H1 (cell line): ENCODE results near the gene COA1. TPM values are rescaled to one million over a fixed set of nuclear protein-coding genes. Genes with fewer than 3 reads are reported as not detected.

ENCODE experiments used
- CHD1 ChIP-seq: IDR thresholded peaks from 2 replicates; pipeline ENCODE4 v1.6.1; 2012; ENCODE audit warnings: low read depth, low read length, improper control_type of control experiment
- CREB1 ChIP-seq: IDR thresholded peaks from 2 replicates; pipeline ENCODE4 v1.6.1; 2012; ENCODE audit warnings: inconsistent platforms
- JUND ChIP-seq: IDR thresholded peaks from 2 replicates; pipeline ENCODE4 v1.6.1; 2011; ENCODE audit warnings: mild to moderate bottlenecking, improper control_type of control experiment, low read length
- KDM5A ChIP-seq: fragments of 200-600 bp; IDR thresholded peaks from 2 replicates; pipeline ENCODE4 v1.7.1; 2012; ENCODE audit warnings: mild to moderate bottlenecking, low read length, inconsistent platforms, mixed read lengths
- RAD21 ChIP-seq, 2 experiments: IDR thresholded peaks in 1 of 2; conservative IDR thresholded peaks in 1 of 2; 2 replicates each; pipeline ENCODE4 v1.6.1; 2011; ENCODE audit warnings: low read depth in 2 of 2, low read length in 2 of 2, improper control_type of control experiment in 1 of 2, inconsistent platforms in 1 of 2, mild to moderate bottlenecking in 1 of 2, moderate library complexity in 1 of 2
- polyA plus RNA-seq, 7 experiments: library from polyadenylated mRNA; depleted of rRNA in 3 of 7; stranded (reverse) in 5 of 7; unstranded in 2 of 7; fragments of >200 nt in 5 of 7; fragments of 200-250 nt in 2 of 7; gene quantifications; 1 replicate in 5 of 7; 2 replicates in 1 of 7; 4 replicates in 1 of 7; pipeline versions ENCODE4 v1.2.1 to v1.2.3, GENCODE V29; 2011 to 2013; ENCODE audit warnings: missing spikeins in 2 of 7, mixed read lengths in 2 of 7
- total RNA-seq: library from RNA; stranded (reverse); fragmentation: NEBNext Ultra II Directional; extraction: Animal tissue kit (Norgen Biotek cat#: 25700); gene quantifications from 2 replicates; pipeline ENCODE4 v1.2.1, GENCODE V29; 2021
- TF ChIP-seq, protein P1 (sequence below): fragments of 300-600 bp; sonication (generic); IDR thresholded peaks from 2 replicates; pipeline ENCODE4 v1.7.1; 2012; ENCODE audit warnings: low read length, moderate library complexity, mild to moderate bottlenecking, inconsistent platforms; ENCODE audit not compliant: insufficient replicate concordance
- TF ChIP-seq, protein P2 (sequence below): IDR thresholded peaks from 2 replicates; pipeline ENCODE4 v1.6.1; 2012; ENCODE audit warnings: inconsistent platforms

Gene COA1
- total and polyA plus RNA-seq, 2 of the 8 experiments (the other 6 are each of a cell fraction or from before 2014, with no cell fraction given): 98.6 to 143 TPM

DNA sequence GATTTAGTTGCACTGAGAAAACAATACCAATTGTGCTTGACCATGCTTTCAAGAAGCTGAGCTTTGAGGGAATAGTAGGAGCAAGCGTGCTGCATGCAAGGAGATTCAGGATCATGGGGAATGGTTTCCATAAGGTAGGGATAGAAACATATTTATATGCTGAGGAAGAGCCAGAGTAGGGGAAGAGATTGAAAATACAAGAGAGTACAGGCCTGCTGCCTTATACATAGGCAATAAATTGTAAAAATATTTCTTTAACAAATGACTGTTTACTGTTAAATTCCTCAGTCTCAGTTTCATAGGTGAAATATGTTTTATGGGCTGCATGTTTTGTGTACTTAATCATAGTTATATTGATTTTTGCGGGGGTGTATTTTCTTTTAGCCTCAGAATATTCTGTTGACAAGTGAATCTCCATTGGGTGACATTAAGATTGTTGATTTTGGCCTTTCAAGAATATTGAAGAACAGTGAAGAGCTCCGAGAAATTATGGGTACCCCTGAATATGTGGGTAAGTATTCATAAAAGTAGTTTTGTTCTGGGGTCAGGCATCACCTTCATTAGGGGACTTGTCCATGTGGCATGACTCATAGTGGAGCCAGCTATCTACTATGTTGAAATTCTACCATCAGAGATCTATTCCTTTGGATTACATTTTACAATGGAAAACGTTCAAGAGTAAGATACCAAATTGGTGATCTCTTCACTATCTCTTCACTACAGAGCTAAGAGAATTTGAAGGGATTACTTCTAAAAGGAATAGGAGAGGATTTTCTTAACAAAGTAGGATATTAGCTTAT, 109.9 kb downstream of the COA1 start (continued):
- TF ChIP-seq, protein P1, sequence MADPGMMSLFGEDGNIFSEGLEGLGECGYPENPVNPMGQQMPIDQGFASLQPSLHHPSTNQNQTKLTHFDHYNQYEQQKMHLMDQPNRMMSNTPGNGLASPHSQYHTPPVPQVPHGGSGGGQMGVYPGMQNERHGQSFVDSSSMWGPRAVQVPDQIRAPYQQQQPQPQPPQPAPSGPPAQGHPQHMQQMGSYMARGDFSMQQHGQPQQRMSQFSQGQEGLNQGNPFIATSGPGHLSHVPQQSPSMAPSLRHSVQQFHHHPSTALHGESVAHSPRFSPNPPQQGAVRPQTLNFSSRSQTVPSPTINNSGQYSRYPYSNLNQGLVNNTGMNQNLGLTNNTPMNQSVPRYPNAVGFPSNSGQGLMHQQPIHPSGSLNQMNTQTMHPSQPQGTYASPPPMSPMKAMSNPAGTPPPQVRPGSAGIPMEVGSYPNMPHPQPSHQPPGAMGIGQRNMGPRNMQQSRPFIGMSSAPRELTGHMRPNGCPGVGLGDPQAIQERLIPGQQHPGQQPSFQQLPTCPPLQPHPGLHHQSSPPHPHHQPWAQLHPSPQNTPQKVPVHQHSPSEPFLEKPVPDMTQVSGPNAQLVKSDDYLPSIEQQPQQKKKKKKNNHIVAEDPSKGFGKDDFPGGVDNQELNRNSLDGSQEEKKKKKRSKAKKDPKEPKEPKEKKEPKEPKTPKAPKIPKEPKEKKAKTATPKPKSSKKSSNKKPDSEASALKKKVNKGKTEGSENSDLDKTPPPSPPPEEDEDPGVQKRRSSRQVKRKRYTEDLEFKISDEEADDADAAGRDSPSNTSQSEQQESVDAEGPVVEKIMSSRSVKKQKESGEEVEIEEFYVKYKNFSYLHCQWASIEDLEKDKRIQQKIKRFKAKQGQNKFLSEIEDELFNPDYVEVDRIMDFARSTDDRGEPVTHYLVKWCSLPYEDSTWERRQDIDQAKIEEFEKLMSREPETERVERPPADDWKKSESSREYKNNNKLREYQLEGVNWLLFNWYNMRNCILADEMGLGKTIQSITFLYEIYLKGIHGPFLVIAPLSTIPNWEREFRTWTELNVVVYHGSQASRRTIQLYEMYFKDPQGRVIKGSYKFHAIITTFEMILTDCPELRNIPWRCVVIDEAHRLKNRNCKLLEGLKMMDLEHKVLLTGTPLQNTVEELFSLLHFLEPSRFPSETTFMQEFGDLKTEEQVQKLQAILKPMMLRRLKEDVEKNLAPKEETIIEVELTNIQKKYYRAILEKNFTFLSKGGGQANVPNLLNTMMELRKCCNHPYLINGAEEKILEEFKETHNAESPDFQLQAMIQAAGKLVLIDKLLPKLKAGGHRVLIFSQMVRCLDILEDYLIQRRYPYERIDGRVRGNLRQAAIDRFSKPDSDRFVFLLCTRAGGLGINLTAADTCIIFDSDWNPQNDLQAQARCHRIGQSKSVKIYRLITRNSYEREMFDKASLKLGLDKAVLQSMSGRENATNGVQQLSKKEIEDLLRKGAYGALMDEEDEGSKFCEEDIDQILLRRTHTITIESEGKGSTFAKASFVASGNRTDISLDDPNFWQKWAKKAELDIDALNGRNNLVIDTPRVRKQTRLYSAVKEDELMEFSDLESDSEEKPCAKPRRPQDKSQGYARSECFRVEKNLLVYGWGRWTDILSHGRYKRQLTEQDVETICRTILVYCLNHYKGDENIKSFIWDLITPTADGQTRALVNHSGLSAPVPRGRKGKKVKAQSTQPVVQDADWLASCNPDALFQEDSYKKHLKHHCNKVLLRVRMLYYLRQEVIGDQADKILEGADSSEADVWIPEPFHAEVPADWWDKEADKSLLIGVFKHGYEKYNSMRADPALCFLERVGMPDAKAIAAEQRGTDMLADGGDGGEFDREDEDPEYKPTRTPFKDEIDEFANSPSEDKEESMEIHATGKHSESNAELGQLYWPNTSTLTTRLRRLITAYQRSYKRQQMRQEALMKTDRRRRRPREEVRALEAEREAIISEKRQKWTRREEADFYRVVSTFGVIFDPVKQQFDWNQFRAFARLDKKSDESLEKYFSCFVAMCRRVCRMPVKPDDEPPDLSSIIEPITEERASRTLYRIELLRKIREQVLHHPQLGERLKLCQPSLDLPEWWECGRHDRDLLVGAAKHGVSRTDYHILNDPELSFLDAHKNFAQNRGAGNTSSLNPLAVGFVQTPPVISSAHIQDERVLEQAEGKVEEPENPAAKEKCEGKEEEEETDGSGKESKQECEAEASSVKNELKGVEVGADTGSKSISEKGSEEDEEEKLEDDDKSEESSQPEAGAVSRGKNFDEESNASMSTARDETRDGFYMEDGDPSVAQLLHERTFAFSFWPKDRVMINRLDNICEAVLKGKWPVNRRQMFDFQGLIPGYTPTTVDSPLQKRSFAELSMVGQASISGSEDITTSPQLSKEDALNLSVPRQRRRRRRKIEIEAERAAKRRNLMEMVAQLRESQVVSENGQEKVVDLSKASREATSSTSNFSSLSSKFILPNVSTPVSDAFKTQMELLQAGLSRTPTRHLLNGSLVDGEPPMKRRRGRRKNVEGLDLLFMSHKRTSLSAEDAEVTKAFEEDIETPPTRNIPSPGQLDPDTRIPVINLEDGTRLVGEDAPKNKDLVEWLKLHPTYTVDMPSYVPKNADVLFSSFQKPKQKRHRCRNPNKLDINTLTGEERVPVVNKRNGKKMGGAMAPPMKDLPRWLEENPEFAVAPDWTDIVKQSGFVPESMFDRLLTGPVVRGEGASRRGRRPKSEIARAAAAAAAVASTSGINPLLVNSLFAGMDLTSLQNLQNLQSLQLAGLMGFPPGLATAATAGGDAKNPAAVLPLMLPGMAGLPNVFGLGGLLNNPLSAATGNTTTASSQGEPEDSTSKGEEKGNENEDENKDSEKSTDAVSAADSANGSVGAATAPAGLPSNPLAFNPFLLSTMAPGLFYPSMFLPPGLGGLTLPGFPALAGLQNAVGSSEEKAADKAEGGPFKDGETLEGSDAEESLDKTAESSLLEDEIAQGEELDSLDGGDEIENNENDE: no peak
- TF ChIP-seq, protein P2, sequence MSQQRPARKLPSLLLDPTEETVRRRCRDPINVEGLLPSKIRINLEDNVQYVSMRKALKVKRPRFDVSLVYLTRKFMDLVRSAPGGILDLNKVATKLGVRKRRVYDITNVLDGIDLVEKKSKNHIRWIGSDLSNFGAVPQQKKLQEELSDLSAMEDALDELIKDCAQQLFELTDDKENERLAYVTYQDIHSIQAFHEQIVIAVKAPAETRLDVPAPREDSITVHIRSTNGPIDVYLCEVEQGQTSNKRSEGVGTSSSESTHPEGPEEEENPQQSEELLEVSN: no peak
- TF ChIP-seq KDM5A: no peak
- TF ChIP-seq CREB1: no peak
- TF ChIP-seq JUND: no peak
- TF ChIP-seq RAD21 (IDR thresholded peaks at IDR 0.05 in 1 of 2, conservative IDR thresholded peaks at IDR 0.05 in 1 of 2; ENCODE audit: low read depth in 2 of 2, low read length in 2 of 2): no peak
- no peak for TF ChIP-seq CHD1
